ENCODE results near the gene EIF1AD. TPM values are rescaled to one million over a fixed set of nuclear protein-coding genes. Genes with fewer than 3 reads are reported as not detected.
A peak's percentile ranks its signal among the peaks of the same experiment; 100 is the strongest.

Gene EIF1AD
- total and polyA plus RNA-seq, 9 of the 15 experiments (the other 6 are each of a cell fraction or from before 2014, with no cell fraction given), result 50.1 to 98.8 (median 58.7) TPM

DNA sequence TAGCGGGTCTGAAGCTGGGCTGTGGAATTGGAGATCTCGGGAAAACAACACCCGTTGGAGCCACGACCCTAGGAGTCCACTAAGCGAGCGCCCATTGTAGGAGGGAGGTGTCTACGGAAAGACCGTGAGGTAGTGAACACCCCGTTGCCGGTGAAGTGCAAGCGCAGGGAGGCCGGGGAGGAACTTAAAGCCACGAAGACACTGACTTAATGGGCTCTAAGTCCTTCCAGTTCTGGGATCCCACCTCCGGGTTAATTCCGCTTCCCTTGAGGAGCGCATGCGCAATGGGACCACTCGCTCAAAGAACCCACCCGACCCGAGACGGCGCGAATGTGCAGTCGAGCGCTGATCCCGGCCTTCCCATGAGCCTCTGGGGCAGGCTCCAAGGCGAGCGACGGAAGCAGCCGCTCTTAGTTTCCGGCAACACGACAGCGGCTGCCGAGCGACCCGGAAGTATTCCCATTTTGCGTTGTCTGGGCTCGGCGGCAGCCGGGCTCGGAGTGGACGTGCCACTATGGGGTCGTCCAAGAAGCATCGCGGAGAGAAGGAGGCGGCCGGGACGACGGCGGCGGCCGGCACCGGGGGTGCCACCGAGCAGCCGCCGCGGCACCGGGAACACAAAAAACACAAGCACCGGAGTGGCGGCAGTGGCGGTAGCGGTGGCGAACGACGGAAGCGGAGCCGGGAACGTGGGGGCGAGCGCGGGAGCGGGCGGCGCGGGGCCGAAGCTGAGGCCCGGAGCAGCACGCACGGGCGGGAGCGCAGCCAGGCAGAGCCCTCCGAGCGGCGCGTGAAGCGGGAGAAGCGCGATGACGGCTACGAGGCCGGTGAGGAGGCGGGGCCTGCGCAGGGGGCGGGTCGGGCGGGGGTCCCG, 40.5 kb downstream of the EIF1AD start, which contains the start of gene SART1 (continued):
- TF ChIP-seq ZBTB7A (IDR thresholded peaks at IDR 0.05; ENCODE audit: borderline replicate concordance, control insufficient read depth, low read depth, low read length) (peak; percentile 57; the same call in 1 of the 2 replicates), FOXK1 (CRISPR knock-in tag; IDR thresholded peaks at IDR 0.05; ENCODE audit: borderline replicate concordance) (peak; percentile 95; the same call in 1 of the 2 replicates), GATAD2A (IDR thresholded peaks at IDR 0.05) (no peak), VEZF1 (CRISPR knock-in tag; IDR thresholded peaks at IDR 0.05) (peak; percentile 35; the same call in 1 of the 2 replicates), ZNF584 (CRISPR knock-in tag; IDR thresholded peaks at IDR 0.05; ENCODE audit: low read depth) (no peak), DPF2 (IDR thresholded peaks at IDR 0.05) (no peak), SMC3 (conservative IDR thresholded peaks at IDR 0.05; ENCODE audit: insufficient read depth, low read depth, low read length) (no peak), GTF3C2 (IDR thresholded peaks at IDR 0.05; ENCODE audit: borderline replicate concordance, extremely low read depth, insufficient read length) (no peak), NFE2L1 (tag; IDR thresholded peaks at IDR 0.05; ENCODE audit: borderline replicate concordance, low read depth) (no peak), SMARCA5 (IDR thresholded peaks at IDR 0.05) (no peak), SOX6 (IDR thresholded peaks at IDR 0.05) (0 out of 2 replicates have a peak, but pooled peaks have one; percentile 34), CBFB (CRISPR knock-in tag; IDR thresholded peaks at IDR 0.05) (no peak), PHF20 (IDR thresholded peaks at IDR 0.05; ENCODE audit: partially characterized antibody) (peak; percentile 91), BRCA1 (IDR thresholded peaks at IDR 0.05) (no peak), BRCA1 (CRISPR knock-in tag; IDR thresholded peaks at IDR 0.05) (no peak)
- TF ChIP-seq, protein P1, sequence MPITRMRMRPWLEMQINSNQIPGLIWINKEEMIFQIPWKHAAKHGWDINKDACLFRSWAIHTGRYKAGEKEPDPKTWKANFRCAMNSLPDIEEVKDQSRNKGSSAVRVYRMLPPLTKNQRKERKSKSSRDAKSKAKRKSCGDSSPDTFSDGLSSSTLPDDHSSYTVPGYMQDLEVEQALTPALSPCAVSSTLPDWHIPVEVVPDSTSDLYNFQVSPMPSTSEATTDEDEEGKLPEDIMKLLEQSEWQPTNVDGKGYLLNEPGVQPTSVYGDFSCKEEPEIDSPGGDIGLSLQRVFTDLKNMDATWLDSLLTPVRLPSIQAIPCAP (CRISPR knock-in tag; IDR thresholded peaks at IDR 0.05; ENCODE audit: borderline replicate concordance), result no peak

Measured in K562 (cell line).